HUES48 (cell line): ENCODE results near the gene SEMA3C.

Experiments used
- H3K27ac ChIP-seq: one replicate; pipeline ENCODE4 v1.7.0; 2013; ENCODE audit warnings: low read depth, low read length, inconsistent platforms
- H3K27me3 ChIP-seq: 2 replicates; pipeline ENCODE4 v1.6.1; 2013; ENCODE audit warnings: mild to moderate bottlenecking, low read length; ENCODE audit not compliant: control insufficient read depth, insufficient read depth
- H3K36me3 ChIP-seq: 2 replicates; pipeline ENCODE4 v1.6.1; 2013; ENCODE audit warnings: low read length; ENCODE audit not compliant: control insufficient read depth, insufficient read depth
- H3K4me1 ChIP-seq: 2 replicates; pipeline ENCODE4 v1.6.1; 2013; ENCODE audit warnings: mild to moderate bottlenecking, low read length; ENCODE audit not compliant: control insufficient read depth, insufficient read depth
- H3K4me3 ChIP-seq: 2 replicates; pipeline ENCODE4 v1.5.1; 2013; ENCODE audit warnings: mild to moderate bottlenecking, low read depth, low read length
- H3K9ac ChIP-seq: 2 replicates; pipeline ENCODE4 v1.6.1; 2013; ENCODE audit warnings: mild to moderate bottlenecking, low read depth, low read length, moderate library complexity
- H3K9me3 ChIP-seq: 2 replicates; pipeline ENCODE4 v1.6.1; 2013; ENCODE audit warnings: low read length; ENCODE audit not compliant: control insufficient read depth, insufficient read depth

Gene SEMA3C

DNA sequence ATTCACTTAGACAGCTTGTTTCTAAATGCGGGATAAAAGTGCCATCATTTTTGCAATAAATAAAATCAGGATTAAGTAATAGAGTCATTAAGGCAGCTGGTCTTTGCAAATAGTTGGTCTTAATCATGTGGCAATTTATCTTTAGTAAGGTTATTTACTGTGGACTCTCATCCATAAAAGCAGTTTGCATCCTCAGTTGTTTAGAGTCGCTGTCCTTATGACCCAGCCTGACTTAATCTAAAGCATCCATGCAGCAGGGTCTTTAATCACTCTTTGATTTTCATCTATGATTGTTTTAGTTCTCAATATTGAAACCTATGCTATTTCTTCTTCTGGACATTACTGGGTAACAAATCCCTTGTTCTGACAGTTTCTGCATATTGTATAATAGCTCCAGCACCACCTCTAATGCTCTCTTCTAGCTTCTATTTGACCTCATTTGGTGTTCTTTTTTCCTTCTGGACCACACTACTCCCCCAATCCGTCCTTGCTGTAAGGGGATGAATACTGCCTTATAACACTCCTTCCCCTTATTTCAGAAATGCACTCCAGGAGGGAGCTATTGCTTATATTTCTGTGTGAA is 185.4 kb downstream of the SEMA3C start:
- Histone ChIP-seq H3K4me3 (no peak overlapping the region), H3K4me1 (peaks cover 12% of the 10 kb centered on the region), H3K27ac (no peak overlapping the region)

DNA sequence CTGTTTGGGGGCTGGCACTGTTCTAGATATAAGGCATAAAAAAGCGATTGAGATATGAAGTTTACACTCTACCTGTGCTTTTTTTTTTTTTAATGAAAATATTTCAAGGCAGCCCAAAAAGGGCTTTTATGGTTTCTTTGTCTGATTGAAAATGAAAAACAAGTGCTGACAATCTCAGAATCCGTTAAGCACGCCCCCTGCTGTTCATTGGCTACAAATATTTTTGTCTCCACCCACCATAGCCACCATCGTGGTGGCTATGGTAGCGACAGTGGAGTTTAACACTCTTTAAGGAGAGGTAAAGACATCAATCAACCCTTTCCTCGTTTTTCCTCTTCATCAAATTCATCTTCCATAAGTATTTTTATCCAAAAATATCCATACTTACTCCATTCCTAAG is 186.2 kb downstream of the SEMA3C start:
- no peaks in the 10 kb centered on the region for H3K9me3 ChIP-seq
- H3K36me3 ChIP-seq = no peaks in the 10 kb centered on the region
- no peak overlapping the region for H3K9ac ChIP-seq
- 0 out of 2 replicates have a peak, but pooled peaks cover 10% of the 10 kb centered on the region for H3K27me3 ChIP-seq
- H3K4me3 ChIP-seq = no peak overlapping the region
- H3K27ac ChIP-seq = no peak overlapping the region
- peaks cover 15% of the 10 kb centered on the region for H3K4me1 ChIP-seq

More for the DNA sequence above, 185.4 kb downstream of the SEMA3C start:
- 0 out of 2 replicates have a peak, but pooled peaks cover 10% of the 10 kb centered on the region for H3K27me3 ChIP-seq
- no peak overlapping the region for H3K9ac ChIP-seq
- H3K9me3 ChIP-seq = no peaks in the 10 kb centered on the region
- no peaks in the 10 kb centered on the region for H3K36me3 ChIP-seq

DNA sequence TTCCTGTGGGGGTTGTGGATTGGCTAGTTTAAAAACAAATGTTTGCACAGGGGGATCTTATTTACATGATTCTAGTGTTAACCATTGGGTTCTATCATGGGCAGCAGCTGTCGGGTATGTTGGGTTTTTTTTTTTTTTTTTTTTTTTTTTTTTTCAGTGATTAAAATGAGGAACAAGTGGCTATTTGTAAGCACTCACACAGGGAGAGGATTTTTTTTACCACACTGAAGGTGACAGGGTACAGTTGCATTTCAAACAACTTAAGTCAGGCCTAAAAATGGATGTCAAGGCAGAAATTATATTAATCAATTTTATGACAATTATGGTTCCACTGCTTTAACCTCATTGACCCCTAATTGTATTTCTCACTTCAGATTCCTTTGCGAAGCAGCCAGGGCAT is 187.6 kb downstream of the SEMA3C start:
- Histone ChIP-seq H3K4me3 (no peak overlapping the region), H3K27me3 (0 out of 2 replicates have a peak, but pooled peaks cover 10% of the 10 kb centered on the region), H3K9ac (no peak overlapping the region), H3K27ac (no peak overlapping the region), H3K4me1 (peaks cover 19% of the 10 kb centered on the region), H3K36me3 (no peaks in the 10 kb centered on the region), H3K9me3 (no peaks in the 10 kb centered on the region)

DNA sequence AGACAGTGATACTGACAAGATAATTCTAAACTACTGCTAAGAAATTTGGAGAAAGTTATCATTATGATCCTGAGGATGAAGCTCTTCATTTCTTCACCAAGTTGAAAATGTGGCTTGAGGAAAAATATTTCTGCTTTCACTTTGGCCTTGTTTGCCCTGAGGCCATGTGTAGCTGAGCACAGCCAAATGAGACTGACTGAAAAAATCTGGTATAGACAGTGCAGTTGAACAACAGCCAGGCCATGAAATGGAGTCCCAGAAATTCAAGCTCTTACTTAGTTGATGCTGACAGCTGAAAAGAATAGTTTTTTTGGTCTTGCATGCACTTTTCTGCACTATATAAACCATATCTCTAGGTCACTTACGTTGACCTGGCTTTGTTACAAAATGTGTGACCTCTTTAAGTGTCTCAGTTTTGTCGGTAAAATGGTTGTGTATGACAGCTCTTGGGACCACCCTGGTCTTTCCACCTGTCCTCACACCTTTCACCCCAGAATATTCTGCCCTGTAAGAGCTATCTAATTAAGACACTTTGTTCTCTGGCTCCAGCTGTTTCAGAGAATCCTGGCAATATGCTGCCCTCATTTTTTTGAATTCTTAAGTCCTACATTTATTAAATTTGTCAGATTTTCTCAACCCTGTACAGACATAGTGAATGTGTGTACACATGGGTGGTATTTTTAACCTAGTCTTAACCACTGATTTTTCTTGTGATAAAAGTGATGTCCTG is 189.1 kb downstream of the SEMA3C start:
- no peak overlapping the region for H3K27ac ChIP-seq
- no peak overlapping the region for H3K4me3 ChIP-seq
- no peaks in the 10 kb centered on the region for H3K9me3 ChIP-seq
- H3K4me1 ChIP-seq = peaks cover 34% of the 10 kb centered on the region
- no peak overlapping the region for H3K9ac ChIP-seq
- H3K36me3 ChIP-seq = no peaks in the 10 kb centered on the region
- 0 out of 2 replicates have a peak, but pooled peaks cover 10% of the 10 kb centered on the region for H3K27me3 ChIP-seq

DNA sequence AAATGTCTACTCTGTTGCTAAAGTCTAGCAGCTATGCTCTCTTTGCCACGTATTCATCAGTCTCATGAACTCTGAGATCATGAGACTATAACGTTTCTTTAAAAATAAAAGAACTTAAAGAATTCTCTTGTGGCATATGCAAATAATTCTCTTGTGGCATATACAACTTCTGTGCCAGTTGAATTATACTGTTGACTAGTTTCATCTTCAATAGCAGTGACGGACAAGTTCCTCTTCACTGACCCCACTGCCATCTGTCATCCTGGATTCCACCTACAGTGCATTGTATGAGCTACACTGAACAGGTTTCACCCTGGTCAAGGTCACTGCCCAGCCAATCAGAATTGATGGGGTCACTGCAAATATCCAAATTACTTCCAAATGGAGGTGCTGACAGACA is 192.2 kb downstream of the SEMA3C start:
- Histone ChIP-seq H3K27me3 (0 out of 2 replicates have a peak, but pooled peaks cover 10% of the 10 kb centered on the region), H3K4me3 (no peak overlapping the region), H3K9me3 (no peaks in the 10 kb centered on the region), H3K36me3 (no peaks in the 10 kb centered on the region), H3K9ac (no peak overlapping the region), H3K27ac (no peak overlapping the region), H3K4me1 (peaks cover 60% of the 10 kb centered on the region)

DNA sequence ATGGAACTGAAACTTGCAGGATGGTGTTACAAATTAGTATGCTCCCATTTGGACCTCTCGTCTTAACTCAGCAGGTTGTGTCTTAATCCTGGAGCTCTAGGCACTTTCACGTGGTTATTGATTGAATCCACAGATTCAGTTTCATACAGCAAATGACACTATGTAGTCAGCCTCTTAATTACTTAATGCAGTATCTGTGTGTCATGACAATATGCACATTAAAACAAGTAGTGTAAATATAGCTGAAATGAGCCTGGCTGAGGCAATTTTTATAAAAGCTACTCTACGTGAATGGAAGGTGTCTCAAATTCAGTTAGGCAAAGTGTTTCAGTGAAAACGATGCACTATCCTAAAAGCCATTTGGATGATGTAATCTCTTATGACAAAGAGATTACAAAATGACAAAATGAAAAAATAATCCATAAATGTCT is 193.7 kb downstream of the SEMA3C start:
- 0 out of 2 replicates have a peak, but pooled peaks cover 10% of the 10 kb centered on the region for H3K27me3 ChIP-seq
- H3K36me3 ChIP-seq = no peaks in the 10 kb centered on the region
- H3K4me3 ChIP-seq = no peak overlapping the region
- H3K9ac ChIP-seq = no peak overlapping the region
- H3K9me3 ChIP-seq = no peaks in the 10 kb centered on the region
- peaks cover 58% of the 10 kb centered on the region for H3K4me1 ChIP-seq
- H3K27ac ChIP-seq = no peak overlapping the region

DNA sequence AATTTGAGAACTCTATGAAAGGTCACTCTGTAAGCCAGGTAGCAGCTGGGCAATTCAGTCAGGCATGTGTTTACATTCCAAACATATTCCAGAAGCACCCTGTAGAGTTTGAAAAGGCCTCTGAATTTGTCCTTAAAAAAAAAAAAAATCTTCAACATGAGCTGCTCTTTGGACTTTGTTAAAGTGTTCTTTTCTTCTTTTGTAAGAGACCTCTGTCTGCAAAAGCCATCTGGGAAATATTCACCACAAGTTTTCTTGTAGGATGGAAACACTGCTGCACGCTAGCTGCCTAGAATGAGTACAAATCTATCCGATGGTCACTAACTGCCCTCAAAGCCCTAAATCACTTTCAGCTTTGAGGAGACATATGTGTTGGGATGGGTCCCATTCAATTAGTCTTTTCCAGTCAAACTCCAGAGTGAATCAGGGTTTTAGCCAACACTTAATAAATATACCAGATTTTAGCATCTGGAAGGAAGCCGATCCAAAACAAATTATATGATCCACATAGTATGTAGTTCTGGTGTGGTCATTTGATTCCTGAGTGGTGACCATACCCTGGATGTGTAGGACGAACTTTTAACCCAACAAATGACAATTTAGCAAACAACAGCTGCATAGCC is 194.5 kb downstream of the SEMA3C start:
- Histone ChIP-seq H3K4me1 (peaks cover 60% of the 10 kb centered on the region), H3K9me3 (no peaks in the 10 kb centered on the region), H3K36me3 (no peaks in the 10 kb centered on the region), H3K27me3 (0 out of 2 replicates have a peak, but pooled peaks cover 3% of the 10 kb centered on the region), H3K9ac (no peak overlapping the region), H3K27ac (peak overlapping the region; percentile 86), H3K4me3 (peak overlapping the region; percentile 34; the same call in 1 of the 2 replicates)

DNA sequence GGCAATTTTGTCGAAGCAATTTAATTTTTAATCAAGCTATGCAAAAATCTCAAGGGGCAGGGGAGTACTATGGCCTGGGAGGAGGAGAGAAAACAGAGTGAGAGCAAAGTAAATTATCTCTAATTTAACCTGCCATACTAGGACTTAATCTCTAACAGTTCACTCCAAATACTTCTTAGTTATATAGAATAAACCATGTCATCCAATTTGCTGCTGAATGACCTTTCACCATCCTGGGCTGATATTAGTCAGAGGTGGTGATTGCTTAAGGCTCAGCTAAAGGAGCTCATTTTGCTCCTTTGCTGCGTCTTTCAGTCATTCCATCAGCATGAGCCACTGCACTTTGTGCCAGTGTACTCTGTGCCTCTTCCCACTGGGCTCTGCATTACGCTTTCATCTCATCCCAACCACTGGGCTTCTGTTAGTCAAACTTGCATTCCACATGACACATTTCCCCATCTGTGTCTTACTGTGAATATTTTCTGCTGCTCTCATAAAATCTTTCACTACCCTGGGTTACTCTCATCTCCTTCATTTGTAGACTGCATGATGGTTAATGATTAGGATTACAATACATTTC is 196.1 kb downstream of the SEMA3C start:
- peaks cover 62% of the 10 kb centered on the region for H3K4me1 ChIP-seq
- H3K4me3 ChIP-seq = no peak overlapping the region
- H3K27ac ChIP-seq = peak overlapping the region; percentile 86
- no peak overlapping the region for H3K9ac ChIP-seq
- H3K27me3 ChIP-seq = no peaks in the 10 kb centered on the region
- no peaks in the 10 kb centered on the region for H3K9me3 ChIP-seq
- no peaks in the 10 kb centered on the region for H3K36me3 ChIP-seq

DNA sequence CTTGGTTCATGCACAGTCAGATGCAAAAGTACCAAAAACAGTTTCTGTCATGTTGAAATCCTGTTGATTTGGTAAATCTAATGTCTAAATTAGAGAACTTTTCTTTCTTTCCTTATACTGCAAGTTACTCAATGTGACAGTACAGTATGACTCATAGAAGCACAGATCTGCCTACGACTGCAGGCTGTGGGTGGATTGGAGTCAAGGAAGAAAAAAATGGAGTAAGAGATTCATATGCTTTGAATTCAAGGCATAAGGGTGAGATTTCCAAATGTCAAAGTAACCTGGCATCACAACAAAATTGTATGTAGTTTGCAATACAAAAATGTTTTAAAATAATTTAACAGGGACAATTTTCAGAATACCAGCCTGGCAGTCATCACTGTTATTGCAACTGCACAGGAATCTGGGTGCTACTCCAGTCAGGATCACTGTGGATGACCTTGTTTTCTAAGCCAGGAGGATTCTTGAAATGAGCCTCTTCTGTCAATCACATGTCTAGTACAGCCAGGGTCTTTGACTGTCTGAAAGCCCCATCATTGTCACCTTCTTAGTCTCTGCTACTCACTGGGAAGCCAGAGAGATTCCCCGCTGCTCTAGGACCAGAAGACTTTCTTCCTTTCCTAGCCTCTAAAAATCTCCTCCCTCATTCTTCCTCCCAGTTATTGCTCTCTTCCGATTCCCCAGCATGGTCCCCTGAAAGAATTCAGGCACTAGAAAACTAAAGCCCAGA is 196.8 kb downstream of the SEMA3C start:
- H3K27me3 ChIP-seq = no peaks in the 10 kb centered on the region
- H3K9me3 ChIP-seq = no peaks in the 10 kb centered on the region
- H3K27ac ChIP-seq = peak overlapping the region; percentile 86
- no peak overlapping the region for H3K9ac ChIP-seq
- H3K4me1 ChIP-seq = peaks cover 57% of the 10 kb centered on the region
- no peaks in the 10 kb centered on the region for H3K36me3 ChIP-seq
- H3K4me3 ChIP-seq = no peak overlapping the region

DNA sequence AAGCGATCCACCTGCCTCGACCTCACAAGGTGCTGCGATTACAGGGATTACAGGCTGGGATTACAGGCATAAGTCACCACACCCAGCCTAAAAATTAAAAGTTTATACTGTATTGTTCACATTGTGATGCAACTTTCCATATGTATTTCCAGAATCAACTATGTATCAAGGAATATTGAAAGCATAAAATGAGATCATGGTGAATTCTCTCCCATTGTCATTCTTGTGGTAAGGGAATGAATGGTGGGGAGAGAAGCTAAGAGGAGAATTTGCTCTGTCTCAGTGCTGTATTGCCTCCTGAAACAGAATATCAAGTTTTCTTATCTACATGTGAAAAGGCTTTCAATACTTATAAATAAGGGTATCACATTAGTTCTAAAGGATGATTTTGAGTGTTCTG is 198.7 kb downstream of the SEMA3C start:
- Histone ChIP-seq H3K27me3 (no peaks in the 10 kb centered on the region), H3K4me1 (peaks cover 46% of the 10 kb centered on the region), H3K36me3 (no peaks in the 10 kb centered on the region), H3K9me3 (no peaks in the 10 kb centered on the region), H3K4me3 (no peak overlapping the region), H3K9ac (no peak overlapping the region), H3K27ac (no peak overlapping the region)
